Activated naive CD4-positive, alpha-beta T cell treated with Interleukin-2 at 50 U/mL for 16 hours (primary cell): Measurements from ENCODE around the gene RBM45.
"Not testable (repeated sequence)": the region's sequence is repeated elsewhere in the genome, so short reads cannot be mapped to it uniquely, and the experiment has no call there.

ENCODE experiments used
- DNase-seq: peaks from one replicate; pipeline ENCODE4 v3.0.0-alpha.2; 2020

Gene RBM45

DNA sequence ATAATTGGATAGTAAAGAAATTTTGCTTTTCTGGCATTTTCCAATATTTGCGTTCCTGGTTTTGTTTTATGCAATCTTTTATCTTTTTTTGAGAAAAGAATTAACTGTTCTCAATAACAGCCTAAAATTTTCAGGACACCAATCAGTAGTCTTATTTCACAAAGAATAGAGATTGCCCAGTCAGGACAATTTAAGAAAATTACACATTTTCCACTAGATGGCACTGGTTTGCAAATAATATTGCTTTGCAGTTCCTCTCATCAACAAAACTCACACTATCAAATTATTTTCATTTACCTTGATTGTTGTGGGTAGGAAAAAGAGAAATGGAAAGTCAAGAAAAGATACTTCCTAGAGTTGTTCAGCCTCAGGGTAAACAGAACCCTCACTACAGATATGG lies 2.4 kb upstream of the RBM45 start:
- no peak for DNase-seq

DNA sequence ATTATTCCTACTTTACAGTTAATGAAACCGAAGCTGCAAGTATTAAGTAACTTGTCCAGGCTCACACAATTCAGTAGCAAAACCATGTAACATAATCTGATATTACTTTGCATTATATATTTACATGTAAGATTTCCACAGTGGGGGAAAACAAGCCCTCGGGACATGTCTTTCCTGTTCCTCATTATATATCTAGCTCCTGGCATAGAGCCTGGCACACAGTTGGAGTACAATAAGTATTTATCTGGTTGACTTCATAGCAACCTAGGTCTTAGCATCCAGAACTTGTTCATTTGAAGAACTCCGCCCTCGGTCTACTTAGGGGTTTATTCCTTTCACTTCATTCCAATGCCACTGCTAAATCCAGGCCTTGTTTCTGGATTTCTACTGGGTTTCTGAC lies 1.6 kb upstream of the RBM45 start:
- no peak for DNase-seq

DNA sequence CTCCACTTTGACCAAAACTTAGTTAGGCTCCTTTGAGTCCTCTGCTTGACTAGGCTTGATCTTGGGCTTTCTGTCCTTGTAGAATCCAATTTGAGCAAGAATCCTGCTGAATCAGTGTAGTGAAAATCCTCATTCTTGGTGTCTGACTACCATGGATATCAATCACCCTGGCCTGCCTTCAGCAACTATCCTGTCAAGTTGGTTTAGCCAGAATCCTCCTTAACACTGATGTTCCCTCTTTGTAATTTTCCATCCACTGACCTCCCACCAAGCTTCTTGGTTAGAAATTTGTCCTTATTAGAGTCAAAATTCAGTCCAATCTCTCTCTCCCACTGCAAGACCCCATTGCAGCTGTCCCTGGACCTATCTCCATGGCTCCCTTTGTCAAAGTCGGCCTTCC lies 494 bp upstream of the RBM45 start:
- no peak for DNase-seq

DNA sequence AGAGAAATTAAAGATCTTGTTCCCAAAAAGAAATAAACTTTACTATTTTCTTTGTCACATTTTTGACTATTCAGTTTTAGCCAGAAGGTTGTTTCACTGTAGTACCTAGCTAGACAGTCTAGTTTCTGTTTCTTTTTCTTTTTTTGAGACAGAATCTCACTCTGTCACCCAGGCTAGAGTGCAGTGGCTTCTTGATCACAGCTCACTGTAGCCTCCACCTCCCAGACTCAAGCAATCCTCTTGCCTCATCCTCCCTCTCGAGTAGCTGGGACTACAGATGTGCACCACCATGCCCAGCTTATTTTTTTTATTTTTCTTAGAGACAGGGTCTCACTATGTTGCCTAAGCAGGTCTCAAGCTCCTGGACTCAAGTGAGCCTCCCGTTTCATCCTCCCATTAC lies 2.2 kb downstream of the RBM45 start:
- DNase-seq, result no peak

DNA sequence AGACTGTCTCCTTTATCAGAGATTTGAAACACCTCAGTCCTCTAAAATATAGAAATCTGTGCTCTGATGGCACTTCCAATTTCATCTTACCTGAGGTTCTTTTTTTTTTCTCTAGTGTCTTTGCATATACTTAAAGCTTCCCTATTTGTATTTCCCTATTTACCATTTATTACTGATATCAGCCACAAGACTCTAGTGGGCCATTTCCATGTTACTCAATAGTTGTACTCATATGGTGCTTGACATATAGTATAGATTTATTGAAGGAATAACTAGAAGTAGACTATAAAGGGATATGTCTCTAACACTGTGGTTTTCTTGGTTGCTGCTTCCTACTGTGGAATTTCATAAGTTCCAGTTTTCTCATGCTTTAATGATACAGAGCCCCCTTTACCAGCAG lies 3.0 kb downstream of the RBM45 start:
- no peak for DNase-seq

DNA sequence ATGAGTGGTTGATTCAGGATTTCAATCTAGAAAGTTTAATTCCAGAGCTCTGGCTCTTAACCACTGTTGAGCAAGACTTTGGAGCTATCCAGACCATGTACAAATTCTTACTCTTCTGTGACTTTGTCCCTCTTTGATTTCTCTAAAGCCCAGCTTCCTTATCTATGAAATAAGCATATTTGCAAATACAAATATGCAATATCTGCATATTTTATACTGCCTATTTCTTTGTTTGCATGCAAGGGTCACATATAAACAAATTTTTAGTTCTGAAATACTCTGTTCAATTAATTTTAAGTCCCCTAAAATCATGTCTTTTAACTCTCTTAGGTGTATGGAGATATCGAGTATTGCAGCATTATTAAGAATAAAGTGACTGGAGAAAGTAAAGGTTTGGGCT lies 5.5 kb downstream of the RBM45 start:
- DNase-seq, result no peak

DNA sequence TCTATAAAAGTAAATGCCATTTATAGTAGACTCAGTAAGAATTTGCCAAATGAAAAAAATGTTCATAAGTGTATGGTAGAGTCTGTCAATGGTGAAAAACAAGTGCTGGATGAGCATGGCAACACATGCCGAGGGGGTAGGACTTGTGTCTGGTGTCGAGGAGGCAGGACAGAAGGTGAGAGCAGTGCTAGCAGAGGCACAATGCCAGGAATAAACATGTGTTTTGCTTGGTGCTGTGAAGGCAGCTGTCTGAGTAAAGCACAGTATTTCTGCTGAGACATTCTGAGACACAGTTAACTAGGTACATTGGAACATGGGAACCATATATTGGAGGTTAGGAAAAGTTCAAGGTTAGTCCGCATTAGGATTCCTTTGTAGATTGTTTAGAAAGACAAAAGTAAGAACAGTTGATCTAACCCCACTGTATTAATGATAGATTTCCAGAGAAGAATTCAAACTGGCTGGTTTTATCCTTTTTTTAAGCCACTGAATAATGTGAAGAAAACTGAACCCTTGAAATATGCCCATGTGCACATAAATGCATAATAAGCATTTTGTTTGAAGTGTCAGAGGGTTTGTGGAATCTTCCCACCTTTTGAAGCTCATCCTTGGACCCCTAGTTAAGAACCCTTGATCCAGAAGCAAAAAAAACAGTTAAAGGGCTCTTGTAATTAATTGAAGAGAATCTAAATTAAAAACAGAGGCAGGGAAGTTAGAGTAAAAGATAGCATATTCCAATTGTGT lies 7.1 kb downstream of the RBM45 start:
- no peak for DNase-seq

DNA sequence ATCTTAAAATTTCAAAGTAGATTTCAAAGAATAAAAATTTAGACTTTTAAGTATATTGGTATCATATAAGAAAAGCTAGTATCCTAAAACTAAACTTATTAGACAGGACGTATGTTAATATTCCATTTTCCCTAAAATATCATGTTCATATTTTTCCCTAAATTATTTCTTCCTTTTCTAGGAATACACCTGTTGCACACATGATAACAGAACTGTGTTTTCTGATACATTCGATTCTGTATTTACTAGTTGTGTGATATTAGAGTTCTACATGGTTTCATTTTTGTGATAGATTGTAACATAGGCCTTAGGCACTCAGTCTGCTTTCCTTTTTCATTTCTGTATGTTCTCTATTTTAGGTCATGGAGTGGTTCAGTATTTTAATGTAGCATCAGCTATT lies 10.9 kb downstream of the RBM45 start:
- no peak for DNase-seq

DNA sequence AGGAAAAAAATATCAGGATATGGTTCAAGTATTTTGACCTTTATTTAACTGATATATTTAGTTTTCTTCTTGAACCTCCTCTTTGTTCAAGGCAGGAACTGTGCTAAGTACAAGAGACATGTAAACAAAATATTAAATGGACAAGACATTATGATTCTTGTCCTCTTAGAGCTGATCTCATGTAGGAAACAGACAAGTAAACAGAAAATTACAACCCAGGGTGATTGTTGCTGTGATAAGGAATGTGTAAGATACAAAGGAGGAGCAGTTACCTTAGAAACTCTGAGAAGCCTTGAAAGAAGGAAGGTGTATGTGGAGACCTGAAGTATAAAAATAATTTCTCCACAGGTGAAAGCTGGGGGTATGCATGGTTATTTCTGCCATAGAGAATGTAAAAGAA lies 12.9 kb downstream of the RBM45 start:
- no peak for DNase-seq

DNA sequence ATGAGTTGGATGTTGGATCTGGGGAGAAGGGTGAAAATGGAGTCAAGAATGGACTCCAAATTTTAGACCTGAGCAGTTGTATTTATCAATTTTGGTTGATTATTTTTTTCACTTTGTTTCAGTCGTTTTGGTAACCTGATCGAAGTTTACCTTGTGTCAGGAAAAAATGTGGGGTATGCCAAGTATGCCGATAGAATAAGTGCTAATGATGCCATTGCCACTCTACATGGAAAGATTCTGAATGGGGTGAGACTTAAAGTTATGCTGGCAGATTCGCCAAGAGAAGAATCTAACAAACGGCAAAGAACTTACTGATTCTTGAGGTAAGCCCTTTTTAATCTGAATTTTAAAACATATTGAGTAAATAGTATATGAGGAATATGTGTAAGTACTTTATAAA lies 13.6 kb downstream of the RBM45 start:
- DNase-seq, result no peak

DNA sequence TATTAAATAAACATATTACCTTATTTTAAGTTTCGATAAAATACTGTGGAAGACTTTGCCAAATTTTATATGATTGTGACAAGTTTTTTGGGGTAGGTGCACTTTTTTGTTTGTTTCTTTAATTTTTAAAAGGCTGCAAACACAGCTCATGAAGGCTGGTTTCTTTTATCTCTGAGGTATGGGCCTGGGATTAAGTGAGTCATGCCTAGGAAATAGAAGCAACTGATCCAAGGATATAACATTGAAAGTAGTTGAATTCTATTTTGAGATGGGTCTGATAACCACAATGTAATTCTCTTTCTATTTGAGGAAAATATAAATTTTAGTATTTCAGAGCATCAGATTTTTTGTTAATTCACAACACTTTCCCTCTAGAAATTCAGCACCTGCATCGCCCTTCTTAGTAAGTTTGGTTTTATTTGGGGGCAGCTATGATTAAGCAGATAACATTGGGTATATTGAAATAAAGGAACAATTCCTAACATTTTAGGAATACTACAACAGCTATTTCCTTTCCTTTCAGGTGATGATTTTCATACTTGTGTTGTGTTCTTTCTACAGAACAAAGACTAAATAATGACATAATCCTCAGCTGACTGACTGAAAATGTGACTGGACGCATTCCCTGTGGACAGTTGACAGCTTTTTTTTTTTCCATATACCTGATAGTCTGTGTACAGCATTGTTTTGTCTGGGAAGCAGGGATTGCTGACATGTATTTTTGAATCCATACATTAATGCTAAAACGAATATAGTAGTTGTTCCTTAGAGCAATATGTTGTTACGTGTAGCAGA lies 16.8 kb downstream of the RBM45 start:
- no peak for DNase-seq

DNA sequence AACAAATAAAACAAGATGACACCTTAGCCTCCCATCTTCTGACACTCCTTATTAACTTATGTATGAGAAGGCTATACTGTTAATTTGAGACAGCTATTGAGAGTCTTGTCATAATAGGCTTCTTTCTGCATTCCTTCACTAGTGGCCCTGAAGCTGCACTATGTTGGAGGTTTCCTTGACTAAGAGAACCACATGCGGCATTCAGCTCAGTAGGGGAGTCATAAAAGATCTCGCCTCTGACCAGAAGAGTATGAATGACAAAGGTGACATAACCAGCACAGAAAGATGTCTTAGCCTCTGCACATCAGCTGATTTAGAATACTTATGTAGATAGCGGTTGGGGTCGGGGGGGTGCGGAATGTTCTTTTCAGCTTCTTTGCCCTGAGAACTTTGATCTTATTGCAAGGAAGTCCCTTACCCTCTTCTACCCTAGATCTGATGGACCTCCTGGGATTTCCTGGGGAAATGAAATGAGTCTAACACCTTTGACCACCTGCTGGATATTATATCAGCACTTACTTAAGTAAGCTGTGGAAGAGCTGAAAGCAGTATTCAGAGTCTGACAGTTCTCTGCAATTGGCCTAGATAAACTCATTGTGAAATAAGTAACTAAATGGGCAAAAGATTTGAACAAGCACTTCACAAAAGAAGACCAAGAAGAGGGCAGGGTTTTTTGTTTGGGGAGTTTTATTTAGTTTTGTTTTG lies 24.2 kb downstream of the RBM45 start:
- DNase-seq, result no peak

DNA sequence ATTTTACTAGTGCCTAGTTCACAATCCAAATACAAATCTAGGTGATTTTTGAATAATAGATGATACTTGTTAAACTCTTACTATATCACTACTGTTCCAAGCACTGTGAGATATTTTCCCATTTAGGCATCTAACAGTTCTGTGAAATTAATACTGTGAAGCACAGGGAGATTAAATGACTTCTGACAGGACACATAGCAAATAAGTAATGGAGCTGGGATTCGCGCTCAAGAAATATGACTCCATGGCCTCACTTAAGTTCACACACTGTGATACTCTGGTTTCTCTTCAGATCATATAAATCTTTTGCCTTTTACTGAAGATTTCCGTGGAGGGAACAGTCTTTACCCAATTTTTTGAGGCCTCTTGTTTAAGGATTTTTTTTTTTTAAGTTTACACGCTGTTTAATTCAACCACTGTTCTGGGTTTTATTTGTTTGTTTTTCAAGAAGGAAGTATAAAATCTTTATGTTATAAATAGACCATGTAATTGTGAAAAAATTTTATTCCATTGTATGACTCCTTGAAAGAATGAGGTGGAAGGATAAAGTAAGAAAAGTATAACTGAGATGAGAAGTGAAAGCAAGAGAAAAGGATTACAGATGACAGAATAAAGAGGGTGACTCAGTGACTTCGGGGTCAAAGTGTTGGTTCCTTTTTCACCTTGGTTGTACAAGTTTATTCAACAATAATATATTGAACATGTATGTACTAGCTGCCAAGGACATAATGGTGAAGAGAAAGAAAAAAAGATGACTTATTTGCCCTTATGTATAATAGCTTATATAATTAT lies 30.2 kb downstream of the RBM45 start:
- DNase-seq, result no peak

DNA sequence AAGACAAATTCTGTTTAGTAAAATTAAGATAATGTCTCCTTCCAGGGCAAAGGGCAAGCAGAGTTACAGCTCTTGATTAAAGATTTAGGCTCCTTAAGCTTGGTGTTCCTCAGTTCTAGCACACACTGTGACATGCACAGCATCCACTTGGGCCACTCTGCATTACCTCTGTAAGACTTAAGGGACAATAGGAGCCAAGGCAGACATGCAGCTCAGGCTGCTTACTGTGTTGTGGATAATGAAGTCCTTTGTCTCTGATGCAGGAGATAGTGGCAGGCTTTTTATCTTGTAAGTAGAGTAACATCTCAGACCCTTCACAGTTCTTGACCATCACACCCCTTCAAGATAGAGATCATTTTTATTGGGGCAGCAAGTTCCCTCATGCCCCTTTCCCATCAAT lies 31.2 kb downstream of the RBM45 start:
- no peak for DNase-seq

DNA sequence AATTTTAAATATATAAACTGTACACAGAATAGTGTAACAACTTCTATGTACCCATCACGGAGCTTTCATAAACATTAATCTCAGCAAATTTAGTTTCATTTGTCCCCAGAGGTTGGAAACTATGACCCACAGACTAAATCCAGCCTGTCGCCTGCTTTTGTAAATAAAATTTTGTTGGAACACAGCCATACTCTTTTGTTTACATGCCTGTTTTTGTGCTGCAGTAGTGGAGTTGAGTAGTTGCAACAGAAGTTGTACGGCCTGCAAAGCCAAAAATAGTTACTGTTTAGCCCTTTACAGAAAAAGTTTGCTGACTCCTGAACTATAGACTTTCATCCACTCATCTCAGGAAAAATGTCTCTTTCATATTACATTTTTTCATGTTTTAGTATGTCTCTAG lies 39.8 kb downstream of the RBM45 start:
- DNase-seq, result no peak

DNA sequence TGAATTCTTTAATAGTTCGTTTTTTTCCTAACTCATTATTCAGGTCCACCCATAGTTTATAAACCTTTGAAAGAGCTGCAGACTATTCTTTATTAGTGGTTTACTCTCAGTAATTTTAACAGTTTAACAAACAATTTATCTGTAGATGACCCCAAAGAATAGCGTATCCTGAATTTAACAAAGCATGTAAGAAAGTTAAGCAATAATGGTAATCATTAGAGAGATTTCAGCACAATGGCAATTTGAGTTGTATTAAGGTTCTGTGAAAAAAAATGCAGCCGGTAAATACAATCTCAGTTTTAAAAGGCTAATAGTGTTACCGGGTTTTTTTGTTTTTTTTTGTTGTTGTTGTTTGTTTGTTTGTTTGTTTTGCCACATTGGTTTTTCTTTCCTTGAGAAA lies 40.3 kb downstream of the RBM45 start:
- DNase-seq, result no peak

DNA sequence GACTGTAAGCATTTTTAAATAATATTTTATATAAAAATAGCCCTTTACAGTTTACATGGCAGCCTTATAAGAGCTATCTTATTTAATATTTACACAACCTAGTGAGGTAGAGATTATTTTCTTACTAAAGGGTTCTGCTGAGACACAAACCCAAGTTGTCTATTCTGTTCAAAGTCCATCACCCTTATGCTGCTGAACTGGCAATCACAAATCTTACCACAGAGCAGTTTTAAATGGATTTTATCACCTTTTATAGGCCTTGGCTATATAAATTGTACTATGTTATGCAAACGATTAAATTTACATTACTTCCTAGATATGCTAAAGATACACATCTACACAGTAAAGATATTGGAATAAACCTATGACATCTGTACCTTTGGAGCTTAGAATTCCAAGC lies 40.7 kb downstream of the RBM45 start:
- DNase-seq, result no peak

DNA sequence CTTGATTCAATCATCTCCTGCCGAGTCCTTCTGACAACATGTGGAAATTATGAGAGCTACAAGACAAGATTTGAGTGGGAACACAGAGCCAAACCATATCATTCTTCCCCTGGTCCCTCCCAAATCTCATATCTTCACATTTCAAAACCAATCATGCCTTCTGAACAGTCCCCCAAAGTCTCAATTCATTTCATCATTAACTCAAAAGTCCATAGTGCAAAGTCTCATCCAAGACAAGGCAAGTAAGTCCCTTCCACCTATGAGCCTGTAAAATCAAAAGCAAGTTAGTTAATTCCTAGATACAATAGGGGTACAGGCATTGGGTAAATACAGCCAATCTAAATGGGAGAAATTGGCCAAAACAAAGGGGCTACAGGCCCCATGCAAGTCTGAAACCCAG lies 41.6 kb downstream of the RBM45 start:
- DNase-seq, result not testable (repeated sequence)

DNA sequence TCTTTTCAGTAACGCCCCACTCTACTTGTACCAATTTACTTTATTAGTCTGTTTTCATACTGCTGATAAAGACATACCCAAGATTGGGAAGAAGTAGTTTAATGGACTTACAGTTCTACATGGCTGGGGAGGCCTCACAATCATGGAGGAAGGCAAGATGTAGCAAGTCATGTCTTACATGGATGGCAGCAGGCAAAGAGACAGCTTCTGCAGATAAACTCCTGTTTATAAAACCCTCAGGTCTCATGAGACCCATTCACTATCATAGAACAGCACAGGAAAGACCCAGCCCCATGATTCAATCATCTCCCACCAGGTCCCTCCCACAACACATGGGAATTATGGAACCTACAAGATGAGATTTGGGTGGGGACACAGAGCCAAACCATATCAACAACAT lies 43.3 kb downstream of the RBM45 start:
- no peak for DNase-seq

DNA sequence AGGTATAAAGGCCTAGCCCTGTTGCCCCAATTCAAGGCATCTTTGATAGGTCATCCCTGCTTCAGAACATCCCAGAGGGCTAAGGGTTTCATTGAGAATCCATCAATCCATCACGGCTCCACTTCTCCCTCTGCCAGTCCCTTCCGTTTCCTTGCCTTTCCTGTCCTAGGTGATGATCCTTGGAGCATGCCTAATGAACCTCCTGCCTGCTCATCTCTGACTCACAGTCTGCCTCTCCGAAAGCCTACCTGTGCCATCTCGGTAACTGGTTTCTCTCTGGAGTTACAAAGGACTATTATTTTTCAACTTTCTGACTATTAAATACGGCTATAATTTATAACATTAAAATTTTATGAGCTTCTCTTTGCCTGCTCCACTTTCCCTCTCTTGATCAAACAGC lies 45.3 kb downstream of the RBM45 start:
- DNase-seq, result no peak

DNA sequence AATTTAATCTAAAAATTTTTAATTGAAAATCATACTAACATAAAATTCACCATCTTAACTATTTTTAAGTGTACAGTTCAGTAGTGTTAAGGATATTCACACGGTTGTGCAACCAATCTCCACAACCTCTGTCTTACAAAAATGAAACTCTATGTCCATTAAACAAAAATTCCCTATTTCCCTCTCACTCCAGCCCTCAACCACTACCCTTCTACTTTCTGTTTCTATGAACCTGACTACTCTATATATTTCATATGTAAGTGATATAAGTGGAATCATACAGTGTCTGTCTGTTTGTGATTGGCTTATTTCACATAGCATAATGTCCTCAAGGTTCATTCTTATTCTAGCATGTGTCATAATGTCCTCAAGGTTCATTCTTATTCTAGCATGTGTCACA lies 47.7 kb downstream of the RBM45 start:
- no peak for DNase-seq

DNA sequence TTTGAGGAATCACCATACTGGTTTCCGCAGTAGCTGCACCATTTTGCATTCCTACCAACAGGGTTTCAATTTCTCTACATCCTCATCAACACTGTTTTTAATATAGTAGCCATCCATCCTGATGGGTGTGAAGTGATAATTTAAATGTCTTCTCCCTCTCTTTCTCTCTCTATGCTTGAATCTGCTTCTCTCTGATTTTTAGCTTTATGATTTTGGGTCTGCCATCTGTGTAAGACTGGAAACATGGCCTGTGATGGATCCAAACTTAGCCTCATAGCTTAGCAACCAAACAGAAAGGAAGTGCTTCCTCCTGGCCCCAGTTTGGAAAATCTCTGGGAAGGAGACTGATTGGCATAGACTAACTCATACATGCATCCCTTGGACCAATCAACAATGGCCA lies 48.4 kb downstream of the RBM45 start:
- DNase-seq, result no peak

DNA sequence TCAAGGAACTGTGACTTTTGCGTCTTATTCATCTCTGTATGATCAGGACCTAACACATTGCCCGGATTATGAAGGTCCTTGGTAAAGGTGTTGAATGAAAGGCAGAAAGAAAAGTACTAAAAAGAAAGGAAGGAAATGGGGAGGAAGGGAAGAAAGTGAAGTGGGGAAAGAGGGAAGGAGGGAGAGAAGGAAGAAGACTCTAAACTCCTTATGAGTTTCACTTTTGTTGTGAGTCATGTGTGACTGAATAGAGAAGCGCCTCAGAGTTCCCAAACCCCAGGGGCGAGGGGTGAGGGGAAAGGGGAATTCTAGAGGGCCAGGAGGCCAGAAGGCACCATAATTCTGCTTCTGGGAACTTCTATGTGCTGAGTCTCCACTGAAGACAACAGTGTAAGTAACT lies 51.2 kb downstream of the RBM45 start:
- DNase-seq, result no peak
